GM19239 (cell line): ENCODE measurements around the gene PIK3C2G.

Source experiments
- DNase-seq: peaks from one replicate; pipeline ENCODE4 v3.0.0; 2011; ENCODE audit warnings: low spot score; ENCODE audit not compliant: insufficient read length
- FAIRE-seq: peaks from 2 replicates; lab custom pipeline; 2011; peaks lifted over from hg19 to GRCh38; lab: Jason Lieb, UNC

PIK3C2G gene

GRCh38 chr12:18275981-18276380 is 14.7 kb downstream of the PIK3C2G start:
- DNase-seq (no peak), FAIRE-seq (no peak)

- FAIRE-seq (no peak), DNase-seq (no peak)
These were observed 15.9 kb downstream of the PIK3C2G start for GRCh38 chr12:18277196-18277595.

- no peak for DNase-seq
- FAIRE-seq = no peak
These were observed 19.4 kb downstream of the PIK3C2G start for GRCh38 chr12:18280728-18281127.

- DNase-seq (no peak), FAIRE-seq (no peak)
These were observed 20.6 kb downstream of the PIK3C2G start for GRCh38 chr12:18281941-18282340.

- DNase-seq (no peak), FAIRE-seq (no peak)
These were observed 22.5 kb downstream of the PIK3C2G start for GRCh38 chr12:18283831-18284230.

- FAIRE-seq (no peak), DNase-seq (no peak)
These were observed 23.1 kb downstream of the PIK3C2G start for GRCh38 chr12:18284386-18284785.

GRCh38 chr12:18285161-18285560 is 23.8 kb downstream of the PIK3C2G start:
- FAIRE-seq = no peak

GRCh38 chr12:18290386-18290785 is 29.1 kb downstream of the PIK3C2G start:
- FAIRE-seq = no peak

More at GRCh38 chr12:18285161-18285560, 23.8 kb downstream of the PIK3C2G start:
- no peak for DNase-seq

GRCh38 chr12:18294889-18295288 is 33.6 kb downstream of the PIK3C2G start:
- no peak for DNase-seq
- FAIRE-seq = no peak

More at GRCh38 chr12:18290386-18290785, 29.1 kb downstream of the PIK3C2G start:
- DNase-seq = no peak

GRCh38 chr12:18296201-18296908 is 35.0 kb downstream of the PIK3C2G start:
- no peak for FAIRE-seq
- DNase-seq = no peak

GRCh38 chr12:18296909-18297280 is 35.6 kb downstream of the PIK3C2G start:
- FAIRE-seq (no peak), DNase-seq (no peak)

GRCh38 chr12:18297902-18298301 is 36.6 kb downstream of the PIK3C2G start:
- no peak for FAIRE-seq
- DNase-seq = no peak

- FAIRE-seq (no peak), DNase-seq (no peak)
These were observed 41.6 kb downstream of the PIK3C2G start for GRCh38 chr12:18302809-18303430.

- DNase-seq (no peak), FAIRE-seq (no peak)
These were observed 43.3 kb downstream of the PIK3C2G start for GRCh38 chr12:18304609-18305008.

GRCh38 chr12:18306311-18306710 is 45.0 kb downstream of the PIK3C2G start:
- DNase-seq = no peak
- no peak for FAIRE-seq

GRCh38 chr12:18313306-18313705 is 52.0 kb downstream of the PIK3C2G start:
- FAIRE-seq (no peak), DNase-seq (no peak)

GRCh38 chr12:18320036-18320617 is 58.8 kb downstream of the PIK3C2G start:
- no peak for DNase-seq

GRCh38 chr12:18320976-18321375 is 59.7 kb downstream of the PIK3C2G start:
- FAIRE-seq = no peak
- no peak for DNase-seq

More at GRCh38 chr12:18320036-18320617, 58.8 kb downstream of the PIK3C2G start:
- FAIRE-seq = no peak

GRCh38 chr12:18323159-18323558 is 61.8 kb downstream of the PIK3C2G start:
- DNase-seq (no peak), FAIRE-seq (no peak)

GRCh38 chr12:18327036-18327435 is 65.7 kb downstream of the PIK3C2G start:
- FAIRE-seq = no peak
- DNase-seq = no peak

- DNase-seq (no peak), FAIRE-seq (no peak)
These were observed 70.9 kb downstream of the PIK3C2G start for GRCh38 chr12:18332173-18332572.
